OCI-LY1 (cell line): ENCODE data around the gene MRPS12.

Experiments used
- EZH2 ChIP-seq: fragments of 200-600 bp; sonication (generic), shearing (Covaris generic); IDR thresholded peaks from 2 replicates; pipeline ENCODE4 v1.8.0; 2017; ENCODE audit warnings: borderline replicate concordance, mixed run types, mild to moderate bottlenecking, antibody characterized with exemption, low read length, moderate library complexity, mixed read lengths
- TF ChIP-seq, protein P1 (sequence below): fragments of 200-600 bp; sonication (generic), shearing (Covaris generic); IDR thresholded peaks from 2 replicates; pipeline ENCODE4 v1.5.1; 2017; ENCODE audit warnings: mild to moderate bottlenecking, antibody characterized with exemption, low read length, moderate library complexity, mixed read lengths

DNA sequence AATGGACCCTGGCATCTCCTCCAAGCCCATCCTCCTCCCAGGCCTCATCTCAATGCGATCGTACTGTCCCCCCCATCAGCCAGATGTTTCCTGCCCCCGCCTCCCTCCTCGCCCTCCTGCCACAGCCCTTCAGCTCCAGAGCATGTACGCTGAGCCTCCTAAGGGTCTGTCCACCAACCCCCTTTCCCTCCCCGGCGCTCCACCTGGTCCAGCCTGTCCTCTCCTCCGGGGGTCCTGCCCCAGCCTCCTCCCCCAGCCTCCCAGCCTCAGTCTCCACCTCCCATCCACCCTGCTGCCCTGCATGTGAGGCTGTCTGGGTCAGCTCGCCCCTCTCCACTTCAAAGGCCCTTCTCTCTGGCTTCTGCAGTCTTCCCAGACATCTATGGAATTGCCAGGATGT is 35.8 kb upstream of the MRPS12 start:
- TF ChIP-seq, protein P1, sequence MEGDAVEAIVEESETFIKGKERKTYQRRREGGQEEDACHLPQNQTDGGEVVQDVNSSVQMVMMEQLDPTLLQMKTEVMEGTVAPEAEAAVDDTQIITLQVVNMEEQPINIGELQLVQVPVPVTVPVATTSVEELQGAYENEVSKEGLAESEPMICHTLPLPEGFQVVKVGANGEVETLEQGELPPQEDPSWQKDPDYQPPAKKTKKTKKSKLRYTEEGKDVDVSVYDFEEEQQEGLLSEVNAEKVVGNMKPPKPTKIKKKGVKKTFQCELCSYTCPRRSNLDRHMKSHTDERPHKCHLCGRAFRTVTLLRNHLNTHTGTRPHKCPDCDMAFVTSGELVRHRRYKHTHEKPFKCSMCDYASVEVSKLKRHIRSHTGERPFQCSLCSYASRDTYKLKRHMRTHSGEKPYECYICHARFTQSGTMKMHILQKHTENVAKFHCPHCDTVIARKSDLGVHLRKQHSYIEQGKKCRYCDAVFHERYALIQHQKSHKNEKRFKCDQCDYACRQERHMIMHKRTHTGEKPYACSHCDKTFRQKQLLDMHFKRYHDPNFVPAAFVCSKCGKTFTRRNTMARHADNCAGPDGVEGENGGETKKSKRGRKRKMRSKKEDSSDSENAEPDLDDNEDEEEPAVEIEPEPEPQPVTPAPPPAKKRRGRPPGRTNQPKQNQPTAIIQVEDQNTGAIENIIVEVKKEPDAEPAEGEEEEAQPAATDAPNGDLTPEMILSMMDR, result no peak
- no peak for TF ChIP-seq EZH2
